Subcutaneous adipose tissue (tissue), 4 donors: ENCODE measurements around the gene GGTLC2. TPM values are rescaled to one million over a fixed set of nuclear protein-coding genes. Genes with fewer than 3 reads are reported as not detected.

Source experiments
- total RNA-seq, 4 donors: library from RNA; depleted of rRNA; stranded (reverse); fragments of >200 nt; gene quantifications; one replicate each; pipeline ENCODE4 v1.1.0, GENCODE V29; 2016
- TF ChIP-seq, protein P1 (sequence below): fragments of 450-650 bp; IDR thresholded peaks from one replicate; pipeline ENCODE4 v1.5.1; 2016; ENCODE audit warnings: low read depth, mild to moderate bottlenecking, control low read depth, antibody characterized with exemption, moderate library complexity

The GGTLC2 gene
- total RNA-seq, 4 donors from 2014 or later: not detected

DNA sequence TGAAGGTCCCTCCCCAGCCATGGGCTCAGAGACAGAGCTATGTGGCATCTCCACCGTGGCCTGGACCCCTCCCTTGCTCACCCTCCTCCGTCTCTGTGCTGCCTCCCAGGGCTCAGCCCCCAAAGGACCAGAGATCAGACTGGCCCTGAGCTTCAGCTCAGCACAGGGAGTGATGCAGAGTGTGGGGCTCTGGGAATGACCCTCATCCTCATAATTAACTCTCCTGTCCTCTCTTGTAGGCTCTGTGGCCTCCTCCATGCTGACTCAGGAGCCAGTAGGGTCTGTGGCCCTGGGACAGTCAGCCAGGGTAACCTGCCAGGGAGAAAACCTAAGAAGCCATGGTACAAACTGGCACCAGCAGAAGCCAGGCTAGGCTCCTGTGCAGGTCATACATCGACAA is 28.7 kb downstream of the GGTLC2 start:
- TF ChIP-seq, protein P1, sequence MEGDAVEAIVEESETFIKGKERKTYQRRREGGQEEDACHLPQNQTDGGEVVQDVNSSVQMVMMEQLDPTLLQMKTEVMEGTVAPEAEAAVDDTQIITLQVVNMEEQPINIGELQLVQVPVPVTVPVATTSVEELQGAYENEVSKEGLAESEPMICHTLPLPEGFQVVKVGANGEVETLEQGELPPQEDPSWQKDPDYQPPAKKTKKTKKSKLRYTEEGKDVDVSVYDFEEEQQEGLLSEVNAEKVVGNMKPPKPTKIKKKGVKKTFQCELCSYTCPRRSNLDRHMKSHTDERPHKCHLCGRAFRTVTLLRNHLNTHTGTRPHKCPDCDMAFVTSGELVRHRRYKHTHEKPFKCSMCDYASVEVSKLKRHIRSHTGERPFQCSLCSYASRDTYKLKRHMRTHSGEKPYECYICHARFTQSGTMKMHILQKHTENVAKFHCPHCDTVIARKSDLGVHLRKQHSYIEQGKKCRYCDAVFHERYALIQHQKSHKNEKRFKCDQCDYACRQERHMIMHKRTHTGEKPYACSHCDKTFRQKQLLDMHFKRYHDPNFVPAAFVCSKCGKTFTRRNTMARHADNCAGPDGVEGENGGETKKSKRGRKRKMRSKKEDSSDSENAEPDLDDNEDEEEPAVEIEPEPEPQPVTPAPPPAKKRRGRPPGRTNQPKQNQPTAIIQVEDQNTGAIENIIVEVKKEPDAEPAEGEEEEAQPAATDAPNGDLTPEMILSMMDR: no peak

DNA sequence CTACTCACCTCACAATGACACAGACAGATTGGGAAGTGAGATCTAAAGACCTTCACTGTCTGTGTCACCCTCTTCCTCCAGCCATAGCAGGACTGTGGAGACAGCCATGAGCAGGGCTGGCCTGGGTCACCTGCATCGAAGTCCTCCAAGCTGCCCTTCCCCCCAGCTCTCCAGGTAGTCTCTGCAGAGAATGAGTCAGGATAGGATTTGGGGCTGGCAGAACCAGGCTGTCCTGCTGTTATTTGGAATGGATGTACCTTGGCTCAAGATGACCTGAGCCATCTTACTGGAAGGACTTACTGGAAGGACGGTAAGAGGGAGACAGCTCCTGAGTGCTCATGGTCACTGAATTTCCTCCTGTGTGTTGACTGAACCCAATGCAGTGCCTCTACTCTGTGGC is 29.2 kb downstream of the GGTLC2 start:
- TF ChIP-seq, protein P1: no peak

DNA sequence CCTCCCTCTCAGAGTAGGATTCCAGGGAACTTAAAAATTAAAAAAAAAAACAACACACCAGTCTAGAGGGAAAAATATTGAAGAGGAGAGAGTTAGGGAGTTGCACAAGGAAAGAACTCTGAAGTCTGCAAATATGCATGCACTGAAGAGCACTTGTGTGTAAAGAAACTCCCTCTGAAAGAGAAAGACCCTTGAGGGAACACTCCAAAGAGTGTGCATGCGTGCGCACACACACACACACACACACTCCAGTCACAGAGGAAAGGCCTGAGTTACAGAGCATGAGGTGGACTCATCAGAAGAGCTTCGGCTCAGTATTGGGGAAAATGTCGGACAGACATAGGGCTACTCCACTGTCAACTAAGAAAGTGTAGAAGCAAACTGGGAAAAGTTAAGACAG is 30.1 kb downstream of the GGTLC2 start:
- TF ChIP-seq, protein P1: no peak

DNA sequence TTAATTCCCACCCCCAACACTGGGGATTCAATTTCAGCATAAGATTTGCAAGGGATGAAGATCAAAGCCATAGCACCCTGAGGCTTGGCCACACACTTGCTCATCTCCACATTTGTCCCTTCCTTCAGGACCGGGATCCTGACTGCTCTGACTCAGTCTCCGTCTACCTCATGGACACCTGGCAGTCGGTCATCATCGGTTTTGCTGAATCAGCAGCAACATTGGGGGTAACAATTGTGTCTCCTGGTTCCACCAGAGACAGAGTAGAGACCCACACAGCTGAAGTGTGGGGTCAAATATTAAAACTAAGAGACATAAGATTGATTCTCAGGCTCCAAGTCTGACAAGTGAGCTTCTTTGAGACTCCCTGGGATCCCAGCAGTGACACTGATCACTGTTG is 34.6 kb downstream of the GGTLC2 start:
- TF ChIP-seq, protein P1: no peak

DNA sequence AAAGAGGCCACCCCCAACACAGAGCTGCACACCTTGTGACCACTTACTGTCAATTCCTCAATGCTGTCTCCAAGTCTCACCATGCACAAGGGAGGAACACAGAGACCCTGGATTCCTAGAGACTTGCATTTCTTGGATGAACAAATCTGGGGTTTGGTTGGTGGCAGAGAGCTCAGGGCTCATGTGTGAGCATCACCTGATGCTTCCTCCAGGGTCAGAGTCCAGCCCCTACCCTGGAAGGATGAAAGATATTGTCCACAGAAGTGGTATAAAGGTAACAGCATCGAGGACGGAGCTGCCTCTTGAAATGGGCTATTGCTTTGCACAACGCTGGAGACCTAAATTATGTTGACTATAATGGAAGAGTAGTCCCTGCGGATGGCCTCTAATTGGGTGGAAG is 36.0 kb downstream of the GGTLC2 start:
- TF ChIP-seq, protein P1: no peak

DNA sequence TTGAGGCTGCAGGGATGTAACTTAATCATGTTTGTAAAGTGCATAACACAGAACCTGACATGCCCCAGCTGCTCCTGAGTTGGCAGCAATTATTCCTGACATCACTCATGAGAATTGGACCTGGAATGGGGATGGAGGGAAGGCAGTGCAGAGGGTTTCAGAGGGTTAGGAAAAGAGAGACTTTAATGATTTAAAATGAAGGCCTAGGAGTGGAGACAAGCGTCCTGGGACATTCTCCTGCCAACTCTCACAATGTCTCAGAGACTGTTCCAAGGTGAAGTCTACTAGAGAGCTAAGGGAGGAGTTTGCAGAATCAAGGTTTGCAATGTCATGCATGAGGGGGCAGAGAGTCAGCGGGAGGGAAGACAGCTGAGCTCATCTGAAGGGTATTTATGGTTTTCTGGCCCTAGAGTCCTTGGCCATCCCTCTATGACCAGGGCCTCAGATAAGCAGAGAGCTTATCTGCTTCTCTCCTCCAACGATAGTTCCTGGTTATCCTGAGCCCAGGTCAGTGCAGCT is 36.9 kb downstream of the GGTLC2 start:
- TF ChIP-seq, protein P1: no peak

DNA sequence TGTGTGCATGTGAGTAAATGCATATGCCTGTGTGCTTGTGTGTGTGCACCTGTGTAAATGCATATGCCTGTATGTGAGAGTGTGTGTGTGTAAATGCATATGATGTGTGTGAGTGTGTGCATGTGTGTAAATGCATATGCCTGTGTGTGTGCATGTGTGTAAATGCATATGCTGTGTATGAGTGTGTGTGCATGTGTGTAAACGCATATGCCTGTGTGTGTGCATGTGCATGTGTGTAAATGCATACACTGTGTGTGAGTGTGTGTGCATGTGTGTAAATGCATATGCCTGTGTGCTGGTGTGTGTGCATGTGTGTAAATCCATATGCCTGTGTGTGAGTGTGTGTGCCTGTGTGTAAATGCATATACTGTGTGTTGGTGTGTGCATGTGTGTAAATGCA is 37.8 kb downstream of the GGTLC2 start:
- TF ChIP-seq, protein P1: no peak
